Ishikawa (cell line): ENCODE results near the gene MOB3C.

Source experiments
- CEBPB ChIP-seq: IDR thresholded peaks from 2 replicates; pipeline ENCODE4 v1.6.1; 2012
- CREB1 ChIP-seq: IDR thresholded peaks from 2 replicates; pipeline ENCODE4 v1.6.1; 2012; ENCODE audit warnings: low read depth
- EGR1 ChIP-seq: IDR thresholded peaks from 2 replicates; pipeline ENCODE4 v1.6.1; 2012
- EP300 ChIP-seq: IDR thresholded peaks from 2 replicates; pipeline ENCODE4 v1.6.1; 2012; ENCODE audit warnings: borderline replicate concordance
- FOXM1 ChIP-seq: IDR thresholded peaks from 2 replicates; pipeline ENCODE4 v1.6.1; 2012; ENCODE audit warnings: low read depth, borderline replicate concordance
- MAX ChIP-seq: IDR thresholded peaks from 2 replicates; pipeline ENCODE4 v1.6.1; 2012
- NFIC ChIP-seq: IDR thresholded peaks from 2 replicates; pipeline ENCODE4 v1.6.1; 2012
- RAD21 ChIP-seq: IDR thresholded peaks from 2 replicates; pipeline ENCODE4 v1.6.1; 2012; ENCODE audit warnings: low read depth
- REST ChIP-seq: IDR thresholded peaks from 2 replicates; pipeline ENCODE4 v1.6.1; 2012; ENCODE audit warnings: low read depth, mild to moderate bottlenecking
- TAF1 ChIP-seq: IDR thresholded peaks from 2 replicates; pipeline ENCODE4 v1.6.1; 2012; ENCODE audit warnings: low read depth, mild to moderate bottlenecking
- TCF12 ChIP-seq: IDR thresholded peaks from 2 replicates; pipeline ENCODE4 v1.6.1; 2012; ENCODE audit warnings: low read depth
- TEAD4 ChIP-seq: IDR thresholded peaks from 2 replicates; pipeline ENCODE4 v1.6.1; 2012
- USF1 ChIP-seq: IDR thresholded peaks from 2 replicates; pipeline ENCODE4 v1.6.1; 2012
- YY1 ChIP-seq: IDR thresholded peaks from 2 replicates; pipeline ENCODE4 v1.6.1; 2012; ENCODE audit warnings: low read depth
- ZBTB7A ChIP-seq: IDR thresholded peaks from 2 replicates; pipeline ENCODE4 v1.6.1; 2012; ENCODE audit warnings: low read depth

Gene MOB3C

GRCh38 chr1:46596846-46597245 lies 19.8 kb downstream of the MOB3C start:
- TF ChIP-seq REST (no peak), TAF1 (no peak), EP300 (no peak), RAD21 (no peak), CEBPB (no peak)

GRCh38 chr1:46596036-46596435 lies 20.6 kb downstream of the MOB3C start:
- TF ChIP-seq EP300: no peak
- TF ChIP-seq TCF12: no peak
- TF ChIP-seq YY1: no peak
- no peak for TF ChIP-seq NFIC
- no peak for TF ChIP-seq ZBTB7A
- no peak for TF ChIP-seq FOXM1

- TF ChIP-seq RAD21 (no peak), USF1 (no peak), TEAD4 (no peak), FOXM1 (no peak), MAX (no peak), REST (no peak), TCF12 (no peak), TAF1 (no peak), YY1 (no peak), CREB1 (no peak), EP300 (no peak)
These were observed 21.5 kb downstream of the MOB3C start for GRCh38 chr1:46595127-46595526.

- TF ChIP-seq MAX (no peak), CREB1 (no peak), ZBTB7A (no peak), FOXM1 (no peak), YY1 (no peak), EGR1 (no peak), EP300 (no peak), RAD21 (no peak), USF1 (no peak), REST (no peak), TAF1 (no peak), TCF12 (no peak), TEAD4 (no peak), NFIC (no peak), CEBPB (no peak)
These were observed 22.5 kb downstream of the MOB3C start for GRCh38 chr1:46594063-46594462.

- TF ChIP-seq REST (no peak), CEBPB (no peak), TEAD4 (no peak), FOXM1 (no peak), CREB1 (no peak), TCF12 (no peak)
These were observed 23.8 kb downstream of the MOB3C start for GRCh38 chr1:46592823-46593222.
